ENCODE data around the gene RNF112.
A peak's percentile ranks its signal among the peaks of the same experiment; 100 is the strongest.

The RNF112 gene

GRCh38 chr17:19410875-19411620, at the start of gene RNF112:
Gene RNF112 (plus strand): TSS chr17:19411232. CDS start chr17:19411409, 177 bp downstream.
- no peak for DNase-seq (ENCODE audit: low spot score)

- DNase-seq (ENCODE audit: low spot score), result no peak
Measured at GRCh38 chr17:19361326-19361725, 49.7 kb upstream of the RNF112 start.

- no peak for DNase-seq (ENCODE audit: low spot score)
Measured at GRCh38 chr17:19361944-19362276, 49.1 kb upstream of the RNF112 start.

- DNase-seq (ENCODE audit: low spot score), result peak; percentile 94
Measured at GRCh38 chr17:19362277-19363113, 48.5 kb upstream of the RNF112 start, which contains the start of gene B9D1. Gene B9D1 (minus strand): TSS chr17:19362723. CDS start chr17:19362569, 154 bp downstream.

- DNase-seq (ENCODE audit: low spot score), result no peak
Measured at GRCh38 chr17:19363114-19363438, 48.0 kb upstream of the RNF112 start.

- DNase-seq (ENCODE audit: low spot score), result no peak
Measured at GRCh38 chr17:19363460-19364035, 47.5 kb upstream of the RNF112 start.

- no peak for DNase-seq (ENCODE audit: low spot score)
Measured at GRCh38 chr17:19364699-19365498, 46.1 kb upstream of the RNF112 start.

- no peak for DNase-seq (ENCODE audit: low spot score)
Measured at GRCh38 chr17:19365499-19365817, 45.6 kb upstream of the RNF112 start.

GRCh38 chr17:19365833-19366636, 45.0 kb upstream of the RNF112 start:
- no peak for DNase-seq (ENCODE audit: low spot score)

- DNase-seq (ENCODE audit: low spot score), result no peak
Measured at GRCh38 chr17:19366637-19366972, 44.4 kb upstream of the RNF112 start.

GRCh38 chr17:19368229-19368628, 42.8 kb upstream of the RNF112 start:
- no peak for DNase-seq (ENCODE audit: low spot score)

GRCh38 chr17:19369107-19369778, 41.8 kb upstream of the RNF112 start:
- no peak for DNase-seq (ENCODE audit: low spot score)

GRCh38 chr17:19369846-19370492, 41.1 kb upstream of the RNF112 start:
- no peak for DNase-seq (ENCODE audit: low spot score)

- no peak for DNase-seq (ENCODE audit: low spot score)
Measured at GRCh38 chr17:19370493-19370960, 40.5 kb upstream of the RNF112 start.

- no peak for DNase-seq (ENCODE audit: low spot score)
Measured at GRCh38 chr17:19371259-19372010, 39.6 kb upstream of the RNF112 start.

GRCh38 chr17:19372011-19372370, 39.0 kb upstream of the RNF112 start:
- DNase-seq (ENCODE audit: low spot score), result no peak

- DNase-seq (ENCODE audit: low spot score), result no peak
Measured at GRCh38 chr17:19372439-19372838, 38.6 kb upstream of the RNF112 start.

- no peak for DNase-seq (ENCODE audit: low spot score)
Measured at GRCh38 chr17:19372866-19373504, 38.0 kb upstream of the RNF112 start.

- no peak for DNase-seq (ENCODE audit: low spot score)
Measured at GRCh38 chr17:19374136-19374535, 36.9 kb upstream of the RNF112 start.
